ENCODE data around the gene PGM3.
A peak's percentile ranks its signal among the peaks of the same experiment; 100 is the strongest.
"Not testable (repeated sequence)": the region's sequence is repeated elsewhere in the genome, so short reads cannot be mapped to it uniquely, and the experiment has no call there.

The PGM3 gene

GRCh38 chr6:83192871-83193746 lies at the start of gene PGM3, which contains the start of gene RWDD2A:
PGM3 (minus strand) TSS chr6:83193265; CDS start chr6:83191012, 2,253 bp downstream.
RWDD2A (plus strand) TSS chr6:83193357; CDS start chr6:83194452, 1,095 bp downstream.
- peak; percentile 90 for DNase-seq

GRCh38 chr6:83231146-83231545 lies 38.1 kb upstream of the PGM3 start:
- no peak for DNase-seq

DNA sequence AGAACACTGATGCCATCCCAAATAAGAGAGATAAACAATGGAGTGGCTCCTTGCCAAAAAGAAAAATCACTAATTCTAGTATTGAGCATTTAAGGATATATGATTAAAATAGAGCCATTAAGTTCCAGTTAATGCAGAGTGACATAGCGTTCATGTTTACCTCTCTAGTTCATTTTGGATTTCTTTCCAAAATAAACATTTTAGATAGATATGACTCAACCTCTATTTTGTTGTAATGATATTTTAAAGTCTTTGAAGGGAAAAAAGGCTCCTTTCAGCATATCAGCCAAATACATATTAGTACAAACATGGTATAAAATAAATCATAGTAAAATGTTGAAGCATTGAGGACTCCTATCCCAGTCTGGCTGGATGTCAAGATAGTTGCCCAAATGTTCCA lies 33.5 kb upstream of the PGM3 start:
- DNase-seq, result no peak

DNA sequence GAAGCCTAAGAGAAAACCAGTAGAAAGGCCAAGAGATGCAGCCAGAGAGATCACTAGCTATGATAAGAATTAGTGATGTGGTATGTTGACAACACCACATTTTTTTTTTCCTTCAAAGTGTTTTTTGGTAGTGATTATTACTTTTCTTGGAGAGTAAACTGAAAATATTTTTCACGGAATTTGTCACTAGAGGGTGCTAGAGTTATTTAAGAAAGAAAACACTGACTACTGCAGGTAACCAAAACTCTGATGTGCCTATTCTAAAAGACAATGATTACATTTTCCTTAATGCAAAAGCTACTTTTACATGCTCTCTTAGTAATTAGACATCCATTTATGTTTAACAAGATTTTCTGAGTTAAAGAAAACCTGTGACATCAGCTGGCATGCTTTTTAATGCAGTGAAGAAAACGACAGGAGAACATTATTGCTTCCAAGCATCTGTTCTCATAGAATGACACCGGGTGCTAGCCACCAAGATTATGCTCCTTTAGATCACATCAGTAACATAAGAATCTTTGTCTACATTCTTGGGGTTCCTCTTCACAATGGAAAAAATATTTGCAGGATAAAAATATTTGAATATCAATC lies 28.9 kb upstream of the PGM3 start:
- DNase-seq, result no peak

DNA sequence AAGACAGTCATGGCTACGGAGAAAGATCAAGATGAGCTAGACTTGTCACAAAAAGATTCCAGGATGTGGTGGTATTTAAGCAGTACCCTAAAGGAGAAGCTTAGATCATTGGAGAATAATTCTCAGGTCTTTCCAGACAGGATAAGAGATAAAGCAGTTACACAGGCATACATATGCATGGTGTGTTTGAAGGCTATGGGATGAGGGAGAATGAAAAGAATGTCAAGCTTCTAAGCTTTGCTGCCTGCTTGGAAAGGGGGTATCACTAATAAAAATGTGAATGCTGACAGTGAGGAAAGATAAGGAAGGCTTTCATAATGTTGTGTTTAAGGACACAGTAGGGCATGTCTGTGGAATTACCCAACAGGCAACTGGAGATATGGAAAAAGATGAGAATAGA lies 28.2 kb upstream of the PGM3 start:
- no peak for DNase-seq

DNA sequence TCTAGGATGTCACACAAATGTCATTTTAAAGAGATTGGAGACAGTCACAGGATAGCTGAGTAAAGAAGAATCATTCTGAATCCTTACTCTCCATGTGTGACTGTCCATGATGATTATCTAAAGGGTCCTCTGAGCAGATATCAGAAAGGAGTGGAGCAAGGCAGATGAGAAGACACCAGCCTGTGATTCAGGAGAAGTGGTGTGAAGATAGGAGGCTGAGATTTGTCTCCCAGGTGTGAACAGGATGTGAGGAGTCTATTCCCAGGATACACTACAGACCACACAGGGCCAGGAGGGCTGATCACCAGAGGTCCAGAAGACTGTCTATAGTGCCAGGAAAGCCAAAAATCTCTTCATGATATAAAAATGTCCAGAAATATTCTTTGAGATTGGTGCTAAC lies 27.1 kb upstream of the PGM3 start:
- no peak for DNase-seq

GRCh38 chr6:83218646-83219045 lies 25.6 kb upstream of the PGM3 start:
- no peak for DNase-seq

DNA sequence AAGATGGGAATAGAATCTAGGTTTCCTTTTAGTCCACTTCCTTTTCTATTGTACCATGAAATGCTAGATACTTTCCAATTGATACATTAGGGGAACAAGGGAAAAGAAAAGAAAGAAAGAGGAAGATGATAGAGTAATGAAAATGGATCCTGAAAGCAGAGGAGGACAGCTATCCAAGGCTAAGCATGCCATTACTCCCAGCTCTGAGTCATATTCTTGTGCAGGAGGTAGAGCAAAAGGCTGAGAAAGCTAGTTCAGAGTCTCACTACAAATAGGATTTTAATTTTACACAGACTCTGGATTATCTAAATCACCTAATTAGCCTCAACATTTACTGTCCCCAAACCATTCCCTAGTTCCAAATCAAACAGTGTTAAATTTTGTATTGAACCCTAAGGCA lies 23.7 kb upstream of the PGM3 start:
- no peak for DNase-seq

DNA sequence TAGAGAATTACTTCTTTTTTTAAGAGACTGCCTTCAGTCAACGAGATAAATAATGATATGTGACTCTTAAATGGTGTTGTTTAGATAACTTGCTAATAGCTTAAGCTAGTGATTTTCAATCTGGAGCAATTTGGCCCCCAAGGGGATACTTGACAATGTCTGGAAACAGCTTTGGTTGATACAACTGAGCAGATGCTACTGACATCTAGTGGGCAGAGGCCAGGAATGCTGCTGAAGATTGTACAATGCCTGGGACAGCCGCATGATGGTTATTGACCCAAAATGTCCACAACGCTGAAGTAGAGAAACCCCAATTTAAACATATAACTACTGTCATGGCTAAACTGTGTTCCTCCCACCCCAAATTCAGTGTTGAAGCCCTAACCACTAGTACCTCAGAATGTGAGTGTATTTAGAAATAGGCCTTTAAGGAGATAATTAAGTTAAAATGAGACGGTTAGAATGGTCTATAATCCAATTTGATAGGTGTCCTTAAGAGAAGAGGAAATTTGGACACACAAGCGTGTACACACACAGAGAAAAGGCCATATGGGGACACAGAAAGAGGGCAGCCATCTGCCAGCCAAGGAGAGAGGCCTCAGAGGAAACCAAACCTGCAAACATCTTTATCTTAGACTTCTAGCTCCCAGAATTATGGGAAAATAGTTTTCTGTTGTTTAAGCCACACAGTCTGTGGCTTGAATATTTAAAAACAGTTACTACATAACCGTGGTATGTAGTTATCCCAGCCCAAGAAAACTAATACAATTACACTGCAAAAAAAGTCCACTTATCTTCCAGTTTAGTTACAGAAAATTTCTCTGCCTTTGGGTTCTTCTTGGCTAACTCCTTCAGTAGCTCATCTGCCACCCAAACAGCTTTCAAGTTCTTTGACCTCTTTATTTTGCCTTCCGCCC lies 22.3 kb upstream of the PGM3 start:
- peak; percentile 54 for DNase-seq

DNA sequence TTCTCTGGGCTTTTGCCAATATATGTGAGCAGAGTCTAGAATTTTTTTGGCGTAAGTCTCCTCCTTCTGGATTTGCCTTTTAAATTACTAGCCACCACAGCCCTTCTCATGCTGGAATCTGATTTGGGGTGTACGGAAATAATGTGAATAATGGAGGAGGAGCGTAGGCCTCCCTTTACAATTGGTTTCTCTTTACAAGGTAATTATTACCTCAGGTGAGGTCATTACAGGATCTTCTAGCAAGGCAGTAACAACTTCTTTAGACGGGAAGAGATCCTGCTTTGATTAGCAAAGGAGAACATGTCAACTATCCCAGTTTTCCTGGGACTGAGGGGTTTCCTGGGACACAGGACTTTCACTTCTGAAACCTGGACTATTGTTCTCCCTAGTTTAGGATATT lies 9.0 kb upstream of the PGM3 start:
- DNase-seq, result no peak

GRCh38 chr6:83199863-83200225 lies 6.8 kb upstream of the PGM3 start:
- DNase-seq, result no peak

DNA sequence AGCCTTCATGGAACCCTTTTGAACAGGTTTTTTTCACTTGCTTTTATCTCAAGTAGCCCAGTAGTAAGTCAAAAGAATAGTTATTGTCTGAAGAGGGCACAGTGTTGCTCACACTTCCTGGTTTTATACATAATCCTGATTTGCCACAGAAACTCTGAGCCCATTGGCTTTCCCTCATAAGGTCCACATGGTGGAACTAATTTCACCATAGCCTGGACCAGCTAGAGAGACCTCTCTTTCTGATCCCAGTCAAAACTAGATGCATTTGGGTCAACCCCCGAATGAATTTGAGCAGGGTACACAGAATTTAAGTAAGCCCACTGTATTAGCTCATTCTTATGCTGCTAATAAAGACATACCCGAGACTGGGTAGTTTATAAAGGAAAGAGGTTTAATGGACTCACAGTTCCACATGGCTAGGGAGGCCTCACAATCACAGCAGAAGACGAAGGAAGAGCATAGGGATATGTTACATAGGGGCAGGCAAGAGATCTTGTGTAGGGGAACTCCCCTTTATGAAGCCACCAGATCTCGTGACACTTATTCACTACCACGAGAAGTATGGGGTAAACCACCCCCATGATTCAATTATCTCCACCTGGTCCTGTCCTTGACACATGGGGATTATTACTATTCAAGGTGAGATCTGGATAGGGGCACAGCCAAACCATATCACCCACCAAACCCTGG lies 6.3 kb upstream of the PGM3 start:
- DNase-seq, result no peak

GRCh38 chr6:83198486-83199172 lies 5.6 kb upstream of the PGM3 start:
- DNase-seq, result no peak

DNA sequence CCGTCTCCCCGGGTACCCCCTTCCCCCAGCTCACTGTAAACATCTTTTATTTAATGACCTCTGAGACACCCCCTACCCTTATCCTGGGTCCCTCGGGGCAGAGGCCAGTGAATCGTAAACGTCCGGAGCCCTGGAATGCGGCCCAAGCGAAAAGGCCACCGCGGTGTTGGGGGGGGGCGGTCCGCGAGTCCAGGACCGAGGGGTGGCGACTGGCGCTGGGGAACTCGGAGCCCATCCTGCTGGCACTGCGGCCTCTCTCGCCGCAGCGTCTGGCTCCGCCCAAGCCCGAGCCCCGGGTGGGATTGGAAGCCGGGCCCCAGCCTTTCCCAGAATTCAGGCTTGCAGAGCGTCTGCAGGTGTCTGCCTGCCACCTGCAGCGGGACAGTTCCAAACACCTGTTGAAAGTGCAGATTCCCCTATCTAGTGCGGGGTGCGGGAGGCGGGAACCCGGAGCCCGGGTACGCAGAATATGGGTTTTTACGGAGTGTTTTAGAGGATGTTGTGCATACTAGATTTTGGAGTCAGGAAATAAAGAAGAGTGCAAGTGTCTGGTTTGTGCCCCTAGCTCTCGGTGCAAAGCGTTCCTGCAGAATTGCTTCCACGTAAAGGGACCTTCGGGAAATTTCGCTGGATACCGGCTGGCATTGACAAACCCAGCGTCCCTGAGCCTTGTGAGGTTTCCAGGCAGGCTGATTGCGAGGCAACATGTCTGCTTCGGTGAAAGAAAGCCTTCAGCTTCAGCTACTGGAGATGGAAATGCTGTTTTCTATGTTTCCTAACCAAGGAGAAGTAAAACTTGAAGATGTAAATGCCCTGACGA lies 892 bp upstream of the PGM3 start:
- DNase-seq, result peak; percentile 11

DNA sequence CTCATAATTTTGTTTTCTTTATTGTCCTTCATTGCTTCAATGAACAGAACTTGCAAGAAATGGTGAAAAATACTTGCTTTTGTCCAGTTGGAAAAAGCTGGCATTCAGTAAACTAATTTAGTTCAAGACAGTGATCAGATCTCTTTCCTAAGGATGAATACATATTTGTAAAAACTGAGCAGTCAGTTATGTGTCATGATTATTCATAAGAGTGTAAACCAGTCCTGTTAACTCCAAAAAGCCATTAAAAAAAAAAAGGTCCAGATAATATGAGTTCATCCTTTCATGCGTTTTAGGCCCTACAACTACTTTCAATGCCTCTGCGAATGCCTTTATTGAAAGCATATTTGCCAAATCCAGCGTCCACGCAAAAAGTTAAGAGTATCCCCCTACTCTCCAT lies 609 bp downstream of the PGM3 start:
- DNase-seq, result no peak

- DNase-seq, result not testable (repeated sequence)
These were observed 1.1 kb downstream of the PGM3 start for GRCh38 chr6:83191974-83192373.

DNA sequence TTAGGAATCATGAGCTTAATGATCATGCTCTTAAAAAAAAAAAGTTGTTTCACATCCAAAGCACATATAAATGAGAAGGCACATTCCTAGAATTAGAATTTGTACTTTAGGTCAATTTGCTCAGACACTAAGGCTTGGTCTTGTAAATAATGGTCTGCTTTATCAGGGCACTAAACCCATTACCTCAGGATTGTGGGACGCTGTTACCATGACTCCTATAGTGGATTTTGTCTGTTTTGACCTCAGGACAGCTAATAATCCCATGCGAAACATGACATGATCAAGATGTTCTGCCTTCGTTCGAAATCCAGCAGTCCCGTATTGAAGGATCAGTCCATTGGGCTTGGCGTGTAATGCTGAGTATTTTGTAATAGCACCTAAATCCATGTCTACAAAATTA lies 2.4 kb downstream of the PGM3 start:
- no peak for DNase-seq

- no peak for DNase-seq
These were observed 4.6 kb downstream of the PGM3 start for GRCh38 chr6:83188501-83188900.

- no peak for DNase-seq
These were observed 8.0 kb downstream of the PGM3 start for GRCh38 chr6:83185096-83185495.

DNA sequence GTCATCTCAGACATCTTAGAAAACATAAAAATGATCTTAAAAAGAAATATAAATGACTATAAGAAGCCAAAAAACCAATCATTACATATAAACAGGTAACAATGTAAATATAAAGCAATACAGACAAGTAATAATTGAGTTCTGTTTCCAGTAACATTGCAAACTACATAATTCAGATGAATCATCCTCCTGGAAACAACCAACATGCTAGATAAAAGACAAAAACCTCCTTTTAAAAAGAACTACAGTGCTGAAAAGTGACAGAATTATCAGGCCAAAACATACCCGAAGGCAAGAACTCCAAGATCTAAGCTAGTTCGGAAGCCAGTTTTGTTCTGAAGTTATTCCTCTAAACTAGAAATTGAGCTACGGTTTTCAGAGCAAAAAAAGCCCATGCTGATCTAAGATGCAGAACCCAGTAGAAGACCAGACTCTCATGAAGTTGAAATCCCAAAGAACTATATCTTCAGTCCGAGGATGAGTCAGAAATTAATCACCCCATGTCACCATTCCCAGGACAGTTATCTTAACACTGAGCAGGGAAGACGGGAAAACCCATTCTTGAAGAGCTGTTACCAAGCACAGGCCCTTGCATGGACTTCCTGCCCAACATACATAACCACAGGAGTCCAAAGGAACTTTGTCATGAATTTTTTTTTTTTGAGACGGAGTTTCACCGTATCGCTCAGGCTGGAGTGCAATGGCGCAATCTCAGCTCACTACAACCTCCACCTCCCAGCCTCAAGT lies 9.8 kb downstream of the PGM3 start:
- DNase-seq, result no peak

GRCh38 chr6:83182114-83182513 lies 11.0 kb downstream of the PGM3 start:
- no peak for DNase-seq
